Ascending aorta (tissue), 2 donors: ENCODE measurements around the gene BAIAP2L2. TPM values are rescaled to one million over a fixed set of nuclear protein-coding genes. Genes with fewer than 3 reads are reported as not detected.

Experiments
- DNase-seq, 2 donors: peaks; one replicate each; pipeline ENCODE4 v3.0.0-alpha.2; 2019; ENCODE audit warnings: low spot score in 2 of 2
- H3K27ac ChIP-seq, 2 donors: fragments of 200-600 bp; sonication (generic); one replicate each; pipeline ENCODE4 v1.5.1; 2016 to 2017; ENCODE audit warnings: mild to moderate bottlenecking in 1 of 2
- H3K27me3 ChIP-seq: fragments of 200-600 bp; sonication (generic); one replicate; pipeline ENCODE4 v1.5.1; 2017
- H3K36me3 ChIP-seq, 2 donors: fragments of 200-600 bp; sonication (generic); one replicate each; pipeline ENCODE4 v1.5.1; 2016
- H3K4me1 ChIP-seq, 2 donors: fragments of 200-600 bp; sonication (generic); one replicate each; pipeline ENCODE4 v1.5.1; 2016 to 2017; ENCODE audit warnings: mild to moderate bottlenecking in 1 of 2
- H3K4me3 ChIP-seq, 2 donors: fragments of 200-600 bp; sonication (generic); one replicate each; pipeline ENCODE4 v1.5.1; 2016 to 2017; ENCODE audit warnings: mild to moderate bottlenecking in 1 of 2
- H3K9me3 ChIP-seq, 2 donors: fragments of 200-600 bp; sonication (generic); one replicate each; pipeline ENCODE4 v1.5.1; 2016
- CTCF ChIP-seq, 3 experiments: fragments of 200-600 bp in 2 of 3; fragments of 450-650 bp in 1 of 3; sonication (generic) in 2 of 3; IDR thresholded peaks; one replicate each; pipeline ENCODE4 v1.5.1; 2016 to 2019; ENCODE audit warnings: antibody characterized with exemption in 3 of 3, mild to moderate bottlenecking in 1 of 3, moderate library complexity in 1 of 3
- intact Hi-C: fragments of 100-400 bp; cut with DNase I; formaldehyde crosslinking; loops from one replicate; pipeline ENCODE4 v1.15.1; 2023
- total RNA-seq: library from RNA; depleted of rRNA; stranded (reverse); fragments of >200 nt; gene quantifications from one replicate; pipeline ENCODE4 v1.1.0, GENCODE V29; 2016

The BAIAP2L2 gene
- total RNA-seq, 1 donor from 2014 or later, result not detected

GRCh38 chr22:38068641-38069371 is 41.7 kb downstream of the BAIAP2L2 start:
- Histone ChIP-seq H3K27me3 (no peaks in the 10 kb centered on the region), H3K36me3 (peaks cover 44 to 45% of the 10 kb centered on the region in 2 donors), H3K27ac (peak overlapping the region; percentile 94 to 97), H3K4me3 (peak overlapping the region in 1 of 2 donors; percentile 40), H3K9me3 (no peaks in the 10 kb centered on the region), H3K4me1 (peaks cover 32 to 48% of the 10 kb centered on the region in 2 donors)
- TF ChIP-seq CTCF (IDR thresholded peaks at IDR 0.05), result no peak
- no peak for DNase-seq
- intact Hi-C loops, result loop anchor here (1.0 to 5.0 kb wide), 6 partner anchors 148 to 503 kb away; partner anchors contain the start of genes DMC1 and TMEM184B

- no peak overlapping the region for H3K4me3 ChIP-seq
- TF ChIP-seq CTCF (IDR thresholded peaks at IDR 0.05), result no peak
- intact Hi-C loops, result loop anchor here (2.0 to 5.0 kb wide), 4 partner anchors 149 to 504 kb away; partner anchors contain the start of genes DMC1 and TMEM184B
- H3K27ac ChIP-seq, result peak overlapping the region; percentile 94 to 97
- H3K36me3 ChIP-seq, result peaks cover 34 to 37% of the 10 kb centered on the region in 2 donors
- H3K9me3 ChIP-seq, result no peaks in the 10 kb centered on the region
- no peaks in the 10 kb centered on the region for H3K27me3 ChIP-seq
- no peak for DNase-seq
- H3K4me1 ChIP-seq, result peaks cover 32 to 48% of the 10 kb centered on the region in 2 donors
Measured at GRCh38 chr22:38067761-38068360, 42.6 kb downstream of the BAIAP2L2 start.

- DNase-seq, result peak in 1 of 2 donors; percentile 78
- H3K27ac ChIP-seq, result peak overlapping the region; percentile 94 to 97
- TF ChIP-seq CTCF (IDR thresholded peaks at IDR 0.05), result no peak
- intact Hi-C loops, result loop anchor here (5.0 kb wide), 2 partner anchors 150 to 505 kb away; partner anchors contain the start of gene DMC1
- peaks cover 28 to 31% of the 10 kb centered on the region in 2 donors for H3K36me3 ChIP-seq
- no peaks in the 10 kb centered on the region for H3K27me3 ChIP-seq
- no peaks in the 10 kb centered on the region for H3K9me3 ChIP-seq
- H3K4me1 ChIP-seq, result peaks cover 32 to 48% of the 10 kb centered on the region in 2 donors
- H3K4me3 ChIP-seq, result no peak overlapping the region
Measured at GRCh38 chr22:38067028-38067415, 43.5 kb downstream of the BAIAP2L2 start.

- no peak overlapping the region for H3K4me3 ChIP-seq
- H3K27me3 ChIP-seq, result no peaks in the 10 kb centered on the region
- H3K27ac ChIP-seq, result peak overlapping the region; percentile 94 to 97
- peaks cover 31 to 44% of the 10 kb centered on the region in 2 donors for H3K4me1 ChIP-seq
- DNase-seq, result no peak
- TF ChIP-seq CTCF (IDR thresholded peaks at IDR 0.05), result no peak
- H3K36me3 ChIP-seq, result peaks cover 26 to 29% of the 10 kb centered on the region in 2 donors
- no peaks in the 10 kb centered on the region for H3K9me3 ChIP-seq
- intact Hi-C loops, result loop anchor here (5.0 kb wide), 2 partner anchors 151 to 506 kb away; partner anchors contain the start of gene DMC1
Measured at GRCh38 chr22:38066381-38067027, 44.0 kb downstream of the BAIAP2L2 start.

- intact Hi-C loops, result loop anchor here (5.0 kb wide), 2 partner anchors 152 to 507 kb away; partner anchors contain the start of gene DMC1
- Histone ChIP-seq H3K36me3 (peaks cover 22 to 32% of the 10 kb centered on the region in 2 donors), H3K4me3 (no peak overlapping the region), H3K4me1 (peaks cover 26 to 36% of the 10 kb centered on the region in 2 donors), H3K27me3 (no peaks in the 10 kb centered on the region), H3K9me3 (no peaks in the 10 kb centered on the region), H3K27ac (peak overlapping the region; percentile 94 to 97)
- no peak for TF ChIP-seq CTCF (IDR thresholded peaks at IDR 0.05)
- no peak for DNase-seq
Measured at GRCh38 chr22:38065539-38065938, 44.9 kb downstream of the BAIAP2L2 start.
